ENCODE data around the gene RFX2. TPM values are rescaled to one million over a fixed set of nuclear protein-coding genes. Genes with fewer than 3 reads are reported as not detected.

RFX2 gene
- total and polyA plus RNA-seq, 10 of the 15 experiments (the other 5 are each of a cell fraction or from before 2014, with no cell fraction given) = 3.2 to 9.8 (median 4.7) TPM

DNA sequence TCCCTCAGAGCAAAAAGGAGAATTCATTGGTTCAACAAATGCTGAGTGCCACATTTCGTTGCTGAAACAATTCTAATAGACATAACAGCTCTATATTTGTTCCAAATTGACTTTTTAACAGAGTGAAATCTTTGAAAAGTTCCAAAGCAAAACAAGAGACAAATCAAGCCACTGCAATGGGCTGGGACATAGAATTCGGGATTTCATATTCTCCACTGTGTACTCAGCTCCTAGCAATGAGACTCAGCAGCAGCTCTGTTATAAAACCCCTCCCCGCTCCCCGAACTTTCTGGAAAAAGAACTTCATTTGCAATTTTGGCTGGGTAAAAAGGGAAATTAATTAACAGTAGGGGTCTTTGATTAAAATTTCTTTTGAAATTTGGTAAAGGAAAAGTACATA is 11.3 kb downstream of the RFX2 start:
- H3K4me3 ChIP-seq = no peak overlapping the region
- 68% methylated on average over 4 of the region's 4 CpGs for WGBS (ENCODE audit: insufficient coverage, insufficient replicate concordance, low lambda C conversion rate, missing lambda C conversion rate)
- no peak overlapping the region for H3K9ac ChIP-seq (ENCODE audit: control insufficient read depth, insufficient read depth, low read length)
- no peaks in the 10 kb centered on the region for H3K36me3 ChIP-seq (ENCODE audit: control insufficient read depth in 2 of 2, insufficient read depth in 2 of 2, low read length in 1 of 2)
- H3K79me2 ChIP-seq (ENCODE audit: control insufficient read depth, insufficient read depth, low read length) = no peaks in the 10 kb centered on the region
- POLR2A ChIA-PET = interaction anchor here (0.7 to 1.4 kb wide), 4 partner anchors 9 to 27 kb away, joined by 3 to 6 read pairs (median 4); no protein-coding TSS in a partner anchor
- no peak for ATAC-seq
- RAD21 ChIA-PET (ENCODE audit: unreplicated experiment) = interaction anchor here (0.6 to 1.0 kb wide), 4 partner anchors 18 to 709 kb away, joined by 3 to 5 read pairs (median 3); no protein-coding TSS in a partner anchor
- no peaks in the 10 kb centered on the region for H3K27me3 ChIP-seq (replicated peaks in 1 of 2; ENCODE audit: control insufficient read depth in 2 of 2, insufficient read depth in 2 of 2, low read length in 1 of 2)
- peaks cover 5% of the 10 kb centered on the region; the same call in 2 of the 3 replicates for H3K9me3 ChIP-seq (replicated peaks; ENCODE audit: control insufficient read depth, insufficient read depth, low read length)
- no TSS peak for BruUV-seq (replicated peaks)
- H3K27ac ChIP-seq (ENCODE audit: control insufficient read depth, insufficient read depth) = no peak overlapping the region
- no peaks in the 10 kb centered on the region for H3K4me1 ChIP-seq (ENCODE audit: control insufficient read depth, insufficient read depth, low read length)
- no peaks in the 10 kb centered on the region for H4K20me1 ChIP-seq (ENCODE audit: control insufficient read depth, insufficient read depth)
- no peak overlapping the region for H2AFZ ChIP-seq (ENCODE audit: control insufficient read depth, low read depth, low read length)
- intact Hi-C loops (cut with micrococcal nuclease; ENCODE audit: unreplicated experiment) (no loop called here), in situ Hi-C loops (cut with MboI) (no loop called here)
- FAIRE-seq = no peak
- TF ChIP-seq SUPT20H (IDR thresholded peaks at IDR 0.05; ENCODE audit: borderline replicate concordance, control insufficient read depth, low read depth, low read length) = no peak
- TF ChIP-seq, protein P1, sequence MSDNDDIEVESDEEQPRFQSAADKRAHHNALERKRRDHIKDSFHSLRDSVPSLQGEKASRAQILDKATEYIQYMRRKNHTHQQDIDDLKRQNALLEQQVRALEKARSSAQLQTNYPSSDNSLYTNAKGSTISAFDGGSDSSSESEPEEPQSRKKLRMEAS (IDR thresholded peaks at IDR 0.05; ENCODE audit: low read depth, low read length) = no peak
- TF ChIP-seq ZSCAN29 (IDR thresholded peaks at IDR 0.05) = no peak
- TF ChIP-seq PML (IDR thresholded peaks at IDR 0.05; ENCODE audit: low read length) = no peak
- TF ChIP-seq JUND (IDR thresholded peaks at IDR 0.05; ENCODE audit: low read depth, low read length) = no peak
- TF ChIP-seq, protein P2, sequence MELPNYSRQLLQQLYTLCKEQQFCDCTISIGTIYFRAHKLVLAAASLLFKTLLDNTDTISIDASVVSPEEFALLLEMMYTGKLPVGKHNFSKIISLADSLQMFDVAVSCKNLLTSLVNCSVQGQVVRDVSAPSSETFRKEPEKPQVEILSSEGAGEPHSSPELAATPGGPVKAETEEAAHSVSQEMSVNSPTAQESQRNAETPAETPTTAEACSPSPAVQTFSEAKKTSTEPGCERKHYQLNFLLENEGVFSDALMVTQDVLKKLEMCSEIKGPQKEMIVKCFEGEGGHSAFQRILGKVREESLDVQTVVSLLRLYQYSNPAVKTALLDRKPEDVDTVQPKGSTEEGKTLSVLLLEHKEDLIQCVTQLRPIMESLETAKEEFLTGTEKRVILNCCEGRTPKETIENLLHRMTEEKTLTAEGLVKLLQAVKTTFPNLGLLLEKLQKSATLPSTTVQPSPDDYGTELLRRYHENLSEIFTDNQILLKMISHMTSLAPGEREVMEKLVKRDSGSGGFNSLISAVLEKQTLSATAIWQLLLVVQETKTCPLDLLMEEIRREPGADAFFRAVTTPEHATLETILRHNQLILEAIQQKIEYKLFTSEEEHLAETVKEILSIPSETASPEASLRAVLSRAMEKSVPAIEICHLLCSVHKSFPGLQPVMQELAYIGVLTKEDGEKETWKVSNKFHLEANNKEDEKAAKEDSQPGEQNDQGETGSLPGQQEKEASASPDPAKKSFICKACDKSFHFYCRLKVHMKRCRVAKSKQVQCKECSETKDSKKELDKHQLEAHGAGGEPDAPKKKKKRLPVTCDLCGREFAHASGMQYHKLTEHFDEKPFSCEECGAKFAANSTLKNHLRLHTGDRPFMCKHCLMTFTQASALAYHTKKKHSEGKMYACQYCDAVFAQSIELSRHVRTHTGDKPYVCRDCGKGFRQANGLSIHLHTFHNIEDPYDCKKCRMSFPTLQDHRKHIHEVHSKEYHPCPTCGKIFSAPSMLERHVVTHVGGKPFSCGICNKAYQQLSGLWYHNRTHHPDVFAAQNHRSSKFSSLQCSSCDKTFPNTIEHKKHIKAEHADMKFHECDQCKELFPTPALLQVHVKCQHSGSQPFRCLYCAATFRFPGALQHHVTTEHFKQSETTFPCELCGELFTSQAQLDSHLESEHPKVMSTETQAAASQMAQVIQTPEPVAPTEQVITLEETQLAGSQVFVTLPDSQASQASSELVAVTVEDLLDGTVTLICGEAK (IDR thresholded peaks at IDR 0.05; ENCODE audit: borderline replicate concordance) = no peak
- no peak for TF ChIP-seq JUNB (IDR thresholded peaks at IDR 0.05)
- TF ChIP-seq TCF7 (IDR thresholded peaks at IDR 0.05; ENCODE audit: borderline replicate concordance) = no peak
- no peak for TF ChIP-seq RFX5 (IDR thresholded peaks at IDR 0.05; ENCODE audit: low read depth, low read length)
- TF ChIP-seq RUNX3 (IDR thresholded peaks at IDR 0.05; ENCODE audit: low read length) = no peak
- no peak for TF ChIP-seq TARDBP (IDR thresholded peaks at IDR 0.05; ENCODE audit: borderline replicate concordance)
- no peak for TF ChIP-seq SUZ12 (IDR thresholded peaks at IDR 0.05; ENCODE audit: unreplicated experiment)
- TF ChIP-seq SREBF2 (IDR thresholded peaks at IDR 0.05; ENCODE audit: low read length) = no peak
- TF ChIP-seq SRF (IDR thresholded peaks at IDR 0.05; ENCODE audit: low read depth in 2 of 2, low read length in 2 of 2) = no peak
- TF ChIP-seq, protein P3, sequence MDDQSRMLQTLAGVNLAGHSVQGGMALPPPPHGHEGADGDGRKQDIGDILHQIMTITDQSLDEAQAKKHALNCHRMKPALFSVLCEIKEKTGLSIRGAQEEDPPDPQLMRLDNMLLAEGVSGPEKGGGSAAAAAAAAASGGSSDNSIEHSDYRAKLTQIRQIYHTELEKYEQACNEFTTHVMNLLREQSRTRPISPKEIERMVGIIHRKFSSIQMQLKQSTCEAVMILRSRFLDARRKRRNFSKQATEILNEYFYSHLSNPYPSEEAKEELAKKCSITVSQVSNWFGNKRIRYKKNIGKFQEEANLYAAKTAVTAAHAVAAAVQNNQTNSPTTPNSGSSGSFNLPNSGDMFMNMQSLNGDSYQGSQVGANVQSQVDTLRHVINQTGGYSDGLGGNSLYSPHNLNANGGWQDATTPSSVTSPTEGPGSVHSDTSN (IDR thresholded peaks at IDR 0.05; ENCODE audit: insufficient replicate concordance, low read depth, low read length) = no peak
- no peak for TF ChIP-seq ASH2L (IDR thresholded peaks at IDR 0.05; ENCODE audit: borderline replicate concordance, low read depth)
- TF ChIP-seq SMAD1 (IDR thresholded peaks at IDR 0.05; ENCODE audit: low read depth, partially characterized antibody) = no peak
- no peak for TF ChIP-seq GABPA (IDR thresholded peaks at IDR 0.05; ENCODE audit: low read depth)
- TF ChIP-seq SMARCA5 (IDR thresholded peaks at IDR 0.05) = no peak
- no peak for TF ChIP-seq TAF1 (IDR thresholded peaks at IDR 0.05; ENCODE audit: borderline replicate concordance, low read depth, low read length)
- CTCF ChIA-PET = interaction anchor here (0.6 to 2.2 kb wide), 5 partner anchors 11 to 110 kb away, joined by 3 to 6 read pairs (median 6); no protein-coding TSS in a partner anchor
- DNase-seq (ENCODE audit: low read depth, low spot score) = no peak
- no peak overlapping the region for H3K4me2 ChIP-seq (ENCODE audit: control insufficient read depth, insufficient read depth)
- SMC1A ChIA-PET (ENCODE audit: uncharacterized antibody, unreplicated experiment) = interaction anchor here (0.8 to 2.2 kb wide), 5 partner anchors 11 to 29 kb away, joined by 4 to 7 read pairs (median 5); no protein-coding TSS in a partner anchor
